HCT116 (cell line): Measurements from ENCODE around the gene ZDHHC16. TPM values are rescaled to one million over a fixed set of nuclear protein-coding genes. Genes with fewer than 3 reads are reported as not detected.

ENCODE experiments used
- ATAC-seq: fragments of 200-7000 bp; cut with Tn5 transposase; 2 replicates; pipeline ENCODE4 v1.9.1; 2020; ENCODE audit warnings: mild to moderate bottlenecking, moderate library complexity
- BruUV-seq: library from RNA; stranded (reverse); fragments of 400-500 nt; replicated peaks from 2 replicates; lab custom pipeline; 2021; lab: Mats Ljungman, UMichigan
- CTCF ChIA-PET: fragments of 300-600 bp; sonication (Branson Sonifier 250); formaldehyde crosslinking; loops from one replicate; lab custom pipeline; 2021; ENCODE audit warnings: antibody characterized with exemption; lab: Charles Lee
- POLR2A ChIA-PET: fragments of 300-600, 350-600 bp; sonication (Branson Sonifier 250); formaldehyde crosslinking; loops from one replicate; lab custom pipeline; 2021; ENCODE audit warnings: antibody characterized with exemption; lab: Charles Lee
- RAD21 ChIA-PET, 2 experiments: fragments of 300-600 bp; sonication (Branson Sonifier 250); formaldehyde crosslinking; loops; one replicate each; lab custom pipeline; 2023; ENCODE audit warnings: low total read pairs in 2 of 2; ENCODE audit not compliant: uncharacterized antibody in 2 of 2, unreplicated experiment in 2 of 2, low non-redundant PET in 1 of 2; lab: Charles Lee
- DNase-seq: peaks from one replicate; pipeline ENCODE4 v3.0.0-alpha.2; 2010; ENCODE audit warnings: low read depth, low spot score
- H2AFZ ChIP-seq: fragments of 200-600 bp; shearing (Covaris generic), sonication (generic); 2 replicates; pipeline ENCODE4 v1.6.1; 2017; ENCODE audit warnings: low read depth, mixed run types, mixed read lengths, antibody characterized with exemption, low read length; ENCODE audit not compliant: poor library complexity, severe bottlenecking
- H3K27ac ChIP-seq: 2 replicates; pipeline ENCODE4 v1.5.1; 2012; ENCODE audit warnings: low read depth, low read length
- H3K27me3 ChIP-seq: fragments of 200-600 bp; sonication (generic); 2 replicates; pipeline ENCODE4 v1.6.1; 2016; ENCODE audit warnings: mixed run types, low read length, mixed read lengths; ENCODE audit not compliant: insufficient read depth
- H3K36me3 ChIP-seq, 2 experiments: fragments of 200-500 bp in 1 of 2; fragments of 200-600 bp in 1 of 2; sonication (Bioruptor generic) in 1 of 2; sonication (generic) in 1 of 2; 2 replicates each; pipeline versions ENCODE4 v1.5.1 to v1.6.1; 2014 to 2016; ENCODE audit warnings: low read length in 2 of 2, inconsistent platforms in 1 of 2, mixed read lengths in 1 of 2, mixed run types in 1 of 2; ENCODE audit not compliant: insufficient read depth in 2 of 2, control insufficient read depth in 1 of 2
- H3K4me1 ChIP-seq, 2 experiments: fragments of 200-600 bp in 1 of 2; sonication (generic) in 1 of 2; 2 replicates each; pipeline versions ENCODE4 v1.5.1 to v1.6.1; 2012 to 2017; ENCODE audit warnings: low read length in 2 of 2, inconsistent platforms in 1 of 2, mild to moderate bottlenecking in 1 of 2, mixed read lengths in 1 of 2, mixed run types in 1 of 2, moderate library complexity in 1 of 2; ENCODE audit not compliant: insufficient read depth in 2 of 2, control insufficient read depth in 1 of 2
- H3K4me2 ChIP-seq: fragments of 200-600 bp; sonication (generic); 2 replicates; pipeline ENCODE4 v1.6.1; 2017; ENCODE audit warnings: mixed run types, low read length, mixed read lengths
- H3K4me3 ChIP-seq, 2 experiments: fragments of 200-600 bp in 1 of 2; sonication (generic) in 1 of 2; replicated peaks in 1 of 2; 2 replicates each; pipeline ENCODE4 v1.5.1; 2011 to 2016; ENCODE audit warnings: low read length in 2 of 2, control low read depth in 1 of 2, low read depth in 1 of 2, mild to moderate bottlenecking in 1 of 2, mixed read lengths in 1 of 2, mixed run types in 1 of 2
- H3K79me2 ChIP-seq: fragments of 200-600 bp; sonication (generic); 2 replicates; pipeline ENCODE4 v1.6.1; 2017; ENCODE audit warnings: mild to moderate bottlenecking, mixed run types, low read length, moderate library complexity, mixed read lengths; ENCODE audit not compliant: insufficient read depth
- H3K9ac ChIP-seq: fragments of 200-600 bp; sonication (generic); 2 replicates; pipeline ENCODE4 v1.6.1; 2016; ENCODE audit warnings: low read length, mixed read lengths
- H3K9me2 ChIP-seq: fragments of 200-600 bp; sonication (generic), shearing (Covaris generic); 2 replicates; pipeline ENCODE4 v1.6.1; 2017; ENCODE audit warnings: mixed run types, mild to moderate bottlenecking, moderate library complexity; ENCODE audit not compliant: insufficient read depth
- H3K9me3 ChIP-seq, 2 experiments: fragments of 200-500 bp in 1 of 2; fragments of 200-600 bp in 1 of 2; sonication (Bioruptor generic) in 1 of 2; sonication (generic) in 1 of 2; 2 replicates each; pipeline ENCODE4 v1.6.1; 2014 to 2017; ENCODE audit warnings: low read length in 2 of 2, mixed read lengths in 2 of 2, inconsistent platforms in 1 of 2, low read depth in 1 of 2, mild to moderate bottlenecking in 1 of 2, mixed run types in 1 of 2, moderate library complexity in 1 of 2; ENCODE audit not compliant: control insufficient read depth in 1 of 2, insufficient read depth in 1 of 2
- H4K20me1 ChIP-seq: fragments of 200-600 bp; sonication (generic), shearing (Covaris generic); 2 replicates; pipeline ENCODE4 v1.6.1; 2017; ENCODE audit warnings: mixed run types, mild to moderate bottlenecking, moderate library complexity; ENCODE audit not compliant: insufficient read depth
- CEBPB ChIP-seq: IDR thresholded peaks from 2 replicates; pipeline ENCODE4 v1.6.1; 2012; ENCODE audit warnings: low read depth
- CTCF ChIP-seq, 3 experiments: fragments of 200-600 bp in 1 of 3; sonication (generic) in 1 of 3; IDR thresholded peaks in 2 of 3; conservative IDR thresholded peaks in 1 of 3; 2 replicates each; pipeline ENCODE4 v1.5.1; 2012 to 2017; ENCODE audit warnings: low read depth in 2 of 3, low read length in 2 of 3, antibody characterized with exemption in 1 of 3, borderline replicate concordance in 1 of 3, control low read depth in 1 of 3, mild to moderate bottlenecking in 1 of 3, mixed read lengths in 1 of 3, mixed run types in 1 of 3, moderate library complexity in 1 of 3; ENCODE audit not compliant: insufficient read depth in 1 of 3
- ELF1 ChIP-seq: IDR thresholded peaks from 2 replicates; pipeline ENCODE4 v1.6.1; 2012; ENCODE audit warnings: low read depth, borderline replicate concordance
- SIN3A ChIP-seq: IDR thresholded peaks from 2 replicates; pipeline ENCODE4 v1.6.1; 2012; ENCODE audit warnings: low read depth
- intact Hi-C: fragments of 100-400 bp; cut with micrococcal nuclease; formaldehyde crosslinking; loops from 2 replicates; pipeline ENCODE4 v1.10.0; 2022
- total RNA-seq: library from RNA; stranded (reverse); gene quantifications from one replicate; pipeline ENCODE4 v1.2.1, GENCODE V29; 2021; ENCODE audit not compliant: unreplicated experiment

Gene ZDHHC16
- total RNA-seq, 1 experiment from 2014 or later, result 34.0 TPM

GRCh38 chr10:97427571-97428179 is 18.3 kb upstream of the ZDHHC16 start:
- peak overlapping the region; percentile 100 for H3K9ac ChIP-seq
- no peaks in the 10 kb centered on the region for H3K9me2 ChIP-seq
- H3K4me2 ChIP-seq, result peak overlapping the region; percentile 85
- H3K9me3 ChIP-seq, result no peaks in the 10 kb centered on the region
- RAD21 ChIA-PET, result no interaction called here
- 0 out of 2 replicates have a peak, but pooled peaks have one; percentile 8 for TF ChIP-seq SIN3A
- TF ChIP-seq CEBPB, result no peak
- peak overlapping the region; percentile 96 for H3K27ac ChIP-seq
- intact Hi-C loops, result no loop called here
- CTCF ChIA-PET, result no interaction called here
- no peak overlapping the region for H2AFZ ChIP-seq
- peaks cover 29 to 42% of the 10 kb centered on the region in 2 experiments for H3K36me3 ChIP-seq
- peaks cover 14% of the 10 kb centered on the region; the same call in 1 of the 2 replicates for H4K20me1 ChIP-seq
- DNase-seq (no peak), ATAC-seq (no peak)
- POLR2A ChIA-PET, result interaction anchor here (0.9 kb wide), 1 partner anchor 71 kb away, joined by 3 read pairs; the partner anchor contains the start of gene UBTD1
- TSS peak; percentile 49 for BruUV-seq
- H3K27me3 ChIP-seq, result no peaks in the 10 kb centered on the region
- H3K4me1 ChIP-seq, result peaks cover 8 to 32% of the 10 kb centered on the region in 2 experiments
- peak overlapping the region; percentile 87 to 98 for H3K4me3 ChIP-seq
- peaks cover 66% of the 10 kb centered on the region for H3K79me2 ChIP-seq

- peaks cover 14% of the 10 kb centered on the region; the same call in 1 of the 2 replicates for H4K20me1 ChIP-seq
- H3K27me3 ChIP-seq, result no peaks in the 10 kb centered on the region
- peaks cover 8 to 24% of the 10 kb centered on the region in 2 experiments for H3K4me1 ChIP-seq
- DNase-seq (no peak), ATAC-seq (no peak)
- no peak overlapping the region for H3K4me3 ChIP-seq
- TF ChIP-seq ELF1, result no peak
- no peak for TF ChIP-seq CTCF (IDR thresholded peaks at IDR 0.05 in 2 of 3, conservative IDR thresholded peaks at IDR 0.05 in 1 of 3; ENCODE audit: borderline replicate concordance in 1 of 3, insufficient read depth in 1 of 3, low read depth in 2 of 3, low read length in 2 of 3)
- no peak for TF ChIP-seq CEBPB
- no peak for TF ChIP-seq SIN3A
- intact Hi-C loops, result no loop called here
- H3K79me2 ChIP-seq, result peaks cover 66% of the 10 kb centered on the region
- no peak overlapping the region for H3K27ac ChIP-seq
- H3K9me2 ChIP-seq, result no peaks in the 10 kb centered on the region
- H3K36me3 ChIP-seq, result peaks cover 29 to 45% of the 10 kb centered on the region in 2 experiments
- H3K9me3 ChIP-seq, result no peaks in the 10 kb centered on the region
- no peak overlapping the region for H2AFZ ChIP-seq
- H3K9ac ChIP-seq, result no peak overlapping the region
- POLR2A ChIA-PET, result no interaction called here
- RAD21 ChIA-PET, result no interaction called here
- BruUV-seq, result no TSS peak
- H3K4me2 ChIP-seq, result peak overlapping the region; percentile 85; the same call in 1 of the 2 replicates
- CTCF ChIA-PET, result no interaction called here
These were observed 17.4 kb upstream of the ZDHHC16 start for GRCh38 chr10:97428572-97428981.
